GM20431 (cell line): ENCODE measurements around the gene FBXO27.
"Not testable (repeated sequence)": the region's sequence is repeated elsewhere in the genome, so short reads cannot be mapped to it uniquely, and the experiment has no call there.

Experiments
- in situ Hi-C: fragments of 300-500 bp; cut with MseI, MboI; formaldehyde crosslinking; loops from one replicate; pipeline ENCODE4 v1.15.0; 2020; ENCODE audit warnings: low sequenced_read_pairs; ENCODE audit not compliant: unreplicated experiment

Gene FBXO27

GRCh38 chr19:39032063-39032918, at the start of gene FBXO27:
Gene FBXO27 (minus strand): TSS chr19:39032549. CDS start chr19:39032227, 322 bp downstream.
- in situ Hi-C loops: no loop called here

- in situ Hi-C loops: no loop called here
These were observed 48.1 kb upstream of the FBXO27 start for GRCh38 chr19:39080431-39080830.

GRCh38 chr19:39078436-39079200, 46.3 kb upstream of the FBXO27 start:
- in situ Hi-C loops: no loop called here

- in situ Hi-C loops: no loop called here
These were observed 45.0 kb upstream of the FBXO27 start for GRCh38 chr19:39077323-39077722.

GRCh38 chr19:39074942-39075341, 42.6 kb upstream of the FBXO27 start:
- in situ Hi-C loops: no loop called here

GRCh38 chr19:39074205-39074692, 41.9 kb upstream of the FBXO27 start:
- in situ Hi-C loops: no loop called here

- in situ Hi-C loops: no loop called here
These were observed 38.5 kb upstream of the FBXO27 start for GRCh38 chr19:39070888-39071287.

- in situ Hi-C loops: not testable (repeated sequence)
These were observed 35.9 kb upstream of the FBXO27 start for GRCh38 chr19:39068259-39068658.

- in situ Hi-C loops: no loop called here
These were observed 34.8 kb upstream of the FBXO27 start for GRCh38 chr19:39067104-39067503.

GRCh38 chr19:39065928-39066327, 33.6 kb upstream of the FBXO27 start:
- in situ Hi-C loops: no loop called here

- in situ Hi-C loops: no loop called here
These were observed 32.1 kb upstream of the FBXO27 start for GRCh38 chr19:39064405-39064804.

- in situ Hi-C loops: no loop called here
These were observed 27.8 kb upstream of the FBXO27 start for GRCh38 chr19:39060171-39060570.

- in situ Hi-C loops: no loop called here
These were observed 27.0 kb upstream of the FBXO27 start for GRCh38 chr19:39059302-39059701.

GRCh38 chr19:39057615-39058014, 25.3 kb upstream of the FBXO27 start:
- in situ Hi-C loops: no loop called here

- in situ Hi-C loops: no loop called here
These were observed 21.7 kb upstream of the FBXO27 start for GRCh38 chr19:39054091-39054470.

GRCh38 chr19:39053276-39054090, 21.1 kb upstream of the FBXO27 start:
- in situ Hi-C loops: no loop called here

GRCh38 chr19:39052846-39053245, 20.5 kb upstream of the FBXO27 start:
- in situ Hi-C loops: no loop called here

GRCh38 chr19:39052243-39052746, 19.9 kb upstream of the FBXO27 start:
- in situ Hi-C loops: no loop called here

GRCh38 chr19:39047073-39047472, 14.7 kb upstream of the FBXO27 start:
- in situ Hi-C loops: no loop called here
